WTC11 (cell line): Measurements from ENCODE around the gene TOX2. TPM values are rescaled to one million over a fixed set of nuclear protein-coding genes. Genes with fewer than 3 reads are reported as not detected.

Experiments used
- ATAC-seq: fragments of 200-7000 bp; cut with Tn5 transposase; 2 replicates; pipeline ENCODE4 v1.10.0; 2021; ENCODE audit warnings: mild to moderate bottlenecking, moderate library complexity
- CTCF ChIA-PET: fragments of 300-600 bp; sonication (Branson Sonifier 250); formaldehyde crosslinking; loops from one replicate; lab custom pipeline; 2021; ENCODE audit warnings: antibody characterized with exemption; lab: Charles Lee
- POLR2A ChIA-PET: fragments of 350-600 bp; sonication (Branson Sonifier 250); formaldehyde crosslinking; loops from one replicate; lab custom pipeline; 2021; ENCODE audit warnings: antibody characterized with exemption; lab: Charles Lee
- DNase-seq: peaks from one replicate; pipeline ENCODE4 v3.0.0; 2021; ENCODE audit warnings: low spot score
- H3K27ac Mint-ChIP-seq: 2 replicates; pipeline ENCODE4 v1.8.0; 2021; ENCODE audit warnings: mixed read lengths
- H3K27me3 Mint-ChIP-seq: 2 replicates; pipeline ENCODE4 v1.8.0; 2021; ENCODE audit warnings: low read depth, mild to moderate bottlenecking, moderate library complexity, mixed read lengths
- H3K36me3 Mint-ChIP-seq: 2 replicates; pipeline ENCODE4 v1.8.0; 2021; ENCODE audit warnings: mixed read lengths
- H3K4me1 Mint-ChIP-seq: 2 replicates; pipeline ENCODE4 v1.8.0; 2022; ENCODE audit warnings: mixed read lengths
- H3K4me3 Mint-ChIP-seq: 2 replicates; pipeline ENCODE4 v1.8.0; 2021; ENCODE audit warnings: mild to moderate bottlenecking, moderate library complexity, mixed read lengths
- H3K9me3 Mint-ChIP-seq: 2 replicates; pipeline ENCODE4 v1.8.0; 2021; ENCODE audit warnings: mixed read lengths
- CBFB ChIP-seq: sonication (generic); formaldehyde crosslinking; IDR thresholded peaks from 2 replicates; pipeline ENCODE4 v1.8.1; 2022; ENCODE audit warnings: mild to moderate bottlenecking, low read depth, missing genetic modification reagents
- CREM ChIP-seq: sonication (generic); formaldehyde crosslinking; IDR thresholded peaks from 2 replicates; pipeline ENCODE4 v1.8.1; 2022; ENCODE audit warnings: mild to moderate bottlenecking, missing genetic modification reagents, moderate library complexity
- ELF4 ChIP-seq: sonication (generic); formaldehyde crosslinking; IDR thresholded peaks from 2 replicates; pipeline ENCODE4 v1.8.1; 2022; ENCODE audit warnings: low read depth, mild to moderate bottlenecking, moderate library complexity, missing genetic modification reagents
- ESRRA ChIP-seq: sonication (generic); formaldehyde crosslinking; IDR thresholded peaks from 2 replicates; pipeline ENCODE4 v1.8.1; 2022; ENCODE audit warnings: mild to moderate bottlenecking, missing genetic modification reagents, borderline replicate concordance
- FOXK1 ChIP-seq: sonication (generic); formaldehyde crosslinking; IDR thresholded peaks from 2 replicates; pipeline ENCODE4 v1.8.0; 2022; ENCODE audit warnings: mild to moderate bottlenecking, moderate library complexity, missing genetic modification reagents
- FOXP1 ChIP-seq: sonication (generic); formaldehyde crosslinking; IDR thresholded peaks from 2 replicates; pipeline ENCODE4 v1.8.0; 2022; ENCODE audit warnings: missing genetic modification reagents, mild to moderate bottlenecking, moderate library complexity, borderline replicate concordance
- JUN ChIP-seq: sonication (generic); formaldehyde crosslinking; IDR thresholded peaks from 2 replicates; pipeline ENCODE4 v1.8.0; 2023; ENCODE audit warnings: mild to moderate bottlenecking, missing genetic modification reagents
- NFE2L1 ChIP-seq: sonication (generic); formaldehyde crosslinking; IDR thresholded peaks from 2 replicates; pipeline ENCODE4 v1.8.1; 2023; ENCODE audit warnings: missing genetic modification reagents
- RELA ChIP-seq: sonication (generic); formaldehyde crosslinking; IDR thresholded peaks from 2 replicates; pipeline ENCODE4 v1.8.1; 2022; ENCODE audit warnings: missing genetic modification reagents, mild to moderate bottlenecking, borderline replicate concordance
- SOX15 ChIP-seq: fragments of 250-450 bp; sonication (Bioruptor Pico); IDR thresholded peaks from 2 replicates; pipeline ENCODE4 v1.9.0; 2021; ENCODE audit warnings: mild to moderate bottlenecking
- ZNF138 ChIP-seq: sonication (generic); formaldehyde crosslinking; conservative IDR thresholded peaks from 2 replicates; pipeline ENCODE4 v1.8.1; 2022; ENCODE audit warnings: mild to moderate bottlenecking, moderate library complexity, missing genetic modification reagents
- total RNA-seq: library from RNA; stranded (reverse); gene quantifications from 3 replicates; pipeline ENCODE4 v1.2.3, GENCODE V29; 2021
- TF ChIP-seq, protein P1 (sequence below): sonication (generic); formaldehyde crosslinking; IDR thresholded peaks from 2 replicates; pipeline ENCODE4 v1.8.0; 2023; ENCODE audit warnings: mild to moderate bottlenecking, missing genetic modification reagents
- TF ChIP-seq, protein P2 (sequence below): fragments of 250-450 bp; sonication (Bioruptor Pico); IDR thresholded peaks from 2 replicates; pipeline ENCODE4 v1.9.0; 2021; ENCODE audit warnings: mild to moderate bottlenecking
- TF ChIP-seq, protein P3 (sequence below): sonication (generic); formaldehyde crosslinking; IDR thresholded peaks from 2 replicates; pipeline ENCODE4 v1.8.1; 2023; ENCODE audit warnings: mild to moderate bottlenecking, missing genetic modification reagents, moderate library complexity
- TF ChIP-seq, protein P4 (sequence below): sonication (generic); formaldehyde crosslinking; IDR thresholded peaks from 2 replicates; pipeline ENCODE4 v1.8.0; 2023; ENCODE audit warnings: missing genetic modification reagents
- TF ChIP-seq, protein P5 (sequence below): sonication (generic); formaldehyde crosslinking; IDR thresholded peaks from 2 replicates; pipeline ENCODE4 v1.8.1; 2023; ENCODE audit warnings: mild to moderate bottlenecking, missing genetic modification reagents
- TF ChIP-seq, protein P6 (sequence below): sonication (generic); formaldehyde crosslinking; IDR thresholded peaks from 2 replicates; pipeline ENCODE4 v1.8.0; 2022; ENCODE audit warnings: mild to moderate bottlenecking, missing genetic modification reagents
- TF ChIP-seq, protein P7 (sequence below): fragments of 250-450 bp; sonication (Bioruptor Pico); IDR thresholded peaks from 2 replicates; pipeline ENCODE4 v1.8.0; 2021; ENCODE audit warnings: mild to moderate bottlenecking
- TF ChIP-seq, protein P8 (sequence below): sonication (generic); formaldehyde crosslinking; IDR thresholded peaks from 2 replicates; pipeline ENCODE4 v1.8.1; 2022; ENCODE audit warnings: low read depth, mild to moderate bottlenecking, moderate library complexity, missing genetic modification reagents, borderline replicate concordance

The TOX2 gene
- total RNA-seq, 1 experiment from 2014 or later: 3.4 TPM

DNA sequence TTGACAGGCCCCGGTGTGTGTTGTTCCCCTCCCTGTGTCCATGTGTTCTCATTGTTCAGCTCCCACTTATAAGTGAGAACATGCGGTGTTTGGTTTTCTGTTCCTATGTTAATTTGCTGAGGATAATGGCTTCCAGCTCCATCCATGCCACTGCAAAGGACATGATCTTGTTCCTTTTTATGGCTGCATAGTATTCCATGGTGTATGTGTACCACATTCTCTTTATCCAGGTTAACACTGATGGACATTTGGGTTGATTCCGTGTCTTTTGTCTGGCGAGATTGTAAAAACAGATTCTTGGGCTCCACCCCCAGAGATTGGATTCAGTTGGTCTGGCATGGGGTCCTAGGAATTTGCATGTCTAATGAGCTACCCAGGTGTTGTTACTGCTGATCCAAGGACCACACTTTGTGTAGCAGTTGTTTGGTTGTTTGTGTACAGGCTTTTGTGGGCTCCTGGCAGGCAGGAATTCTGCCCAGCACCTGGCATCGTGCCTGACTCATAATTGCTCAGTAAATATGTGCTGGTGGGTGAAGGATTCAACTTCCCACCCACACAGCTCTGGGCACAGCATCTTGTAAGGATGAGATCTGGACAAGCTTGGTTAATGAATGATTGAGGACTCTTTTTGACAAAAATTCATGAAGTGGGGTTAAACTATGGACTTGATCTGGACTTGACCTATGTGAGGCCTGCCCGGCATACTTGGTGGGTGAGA, 5.2 kb downstream of the TOX2 start:
- Mint-ChIP-seq H3K36me3 (no peaks in the 10 kb centered on the region), H3K4me3 (no peak overlapping the region), H3K9me3 (peaks cover 5% of the 10 kb centered on the region), H3K27ac (no peak overlapping the region), H3K4me1 (peaks cover 13% of the 10 kb centered on the region), H3K27me3 (peaks cover 39% of the 10 kb centered on the region)
- TF ChIP-seq, protein P1, sequence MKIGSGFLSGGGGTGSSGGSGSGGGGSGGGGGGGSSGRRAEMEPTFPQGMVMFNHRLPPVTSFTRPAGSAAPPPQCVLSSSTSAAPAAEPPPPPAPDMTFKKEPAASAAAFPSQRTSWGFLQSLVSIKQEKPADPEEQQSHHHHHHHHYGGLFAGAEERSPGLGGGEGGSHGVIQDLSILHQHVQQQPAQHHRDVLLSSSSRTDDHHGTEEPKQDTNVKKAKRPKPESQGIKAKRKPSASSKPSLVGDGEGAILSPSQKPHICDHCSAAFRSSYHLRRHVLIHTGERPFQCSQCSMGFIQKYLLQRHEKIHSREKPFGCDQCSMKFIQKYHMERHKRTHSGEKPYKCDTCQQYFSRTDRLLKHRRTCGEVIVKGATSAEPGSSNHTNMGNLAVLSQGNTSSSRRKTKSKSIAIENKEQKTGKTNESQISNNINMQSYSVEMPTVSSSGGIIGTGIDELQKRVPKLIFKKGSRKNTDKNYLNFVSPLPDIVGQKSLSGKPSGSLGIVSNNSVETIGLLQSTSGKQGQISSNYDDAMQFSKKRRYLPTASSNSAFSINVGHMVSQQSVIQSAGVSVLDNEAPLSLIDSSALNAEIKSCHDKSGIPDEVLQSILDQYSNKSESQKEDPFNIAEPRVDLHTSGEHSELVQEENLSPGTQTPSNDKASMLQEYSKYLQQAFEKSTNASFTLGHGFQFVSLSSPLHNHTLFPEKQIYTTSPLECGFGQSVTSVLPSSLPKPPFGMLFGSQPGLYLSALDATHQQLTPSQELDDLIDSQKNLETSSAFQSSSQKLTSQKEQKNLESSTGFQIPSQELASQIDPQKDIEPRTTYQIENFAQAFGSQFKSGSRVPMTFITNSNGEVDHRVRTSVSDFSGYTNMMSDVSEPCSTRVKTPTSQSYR: no peak
- TF ChIP-seq, protein P2, sequence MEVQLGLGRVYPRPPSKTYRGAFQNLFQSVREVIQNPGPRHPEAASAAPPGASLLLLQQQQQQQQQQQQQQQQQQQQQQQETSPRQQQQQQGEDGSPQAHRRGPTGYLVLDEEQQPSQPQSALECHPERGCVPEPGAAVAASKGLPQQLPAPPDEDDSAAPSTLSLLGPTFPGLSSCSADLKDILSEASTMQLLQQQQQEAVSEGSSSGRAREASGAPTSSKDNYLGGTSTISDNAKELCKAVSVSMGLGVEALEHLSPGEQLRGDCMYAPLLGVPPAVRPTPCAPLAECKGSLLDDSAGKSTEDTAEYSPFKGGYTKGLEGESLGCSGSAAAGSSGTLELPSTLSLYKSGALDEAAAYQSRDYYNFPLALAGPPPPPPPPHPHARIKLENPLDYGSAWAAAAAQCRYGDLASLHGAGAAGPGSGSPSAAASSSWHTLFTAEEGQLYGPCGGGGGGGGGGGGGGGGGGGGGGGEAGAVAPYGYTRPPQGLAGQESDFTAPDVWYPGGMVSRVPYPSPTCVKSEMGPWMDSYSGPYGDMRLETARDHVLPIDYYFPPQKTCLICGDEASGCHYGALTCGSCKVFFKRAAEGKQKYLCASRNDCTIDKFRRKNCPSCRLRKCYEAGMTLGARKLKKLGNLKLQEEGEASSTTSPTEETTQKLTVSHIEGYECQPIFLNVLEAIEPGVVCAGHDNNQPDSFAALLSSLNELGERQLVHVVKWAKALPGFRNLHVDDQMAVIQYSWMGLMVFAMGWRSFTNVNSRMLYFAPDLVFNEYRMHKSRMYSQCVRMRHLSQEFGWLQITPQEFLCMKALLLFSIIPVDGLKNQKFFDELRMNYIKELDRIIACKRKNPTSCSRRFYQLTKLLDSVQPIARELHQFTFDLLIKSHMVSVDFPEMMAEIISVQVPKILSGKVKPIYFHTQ (CRISPR knock-in tag): no peak
- TF ChIP-seq FOXP1 (CRISPR knock-in tag): no peak
- TF ChIP-seq JUN (CRISPR knock-in tag): no peak
- TF ChIP-seq, protein P3, sequence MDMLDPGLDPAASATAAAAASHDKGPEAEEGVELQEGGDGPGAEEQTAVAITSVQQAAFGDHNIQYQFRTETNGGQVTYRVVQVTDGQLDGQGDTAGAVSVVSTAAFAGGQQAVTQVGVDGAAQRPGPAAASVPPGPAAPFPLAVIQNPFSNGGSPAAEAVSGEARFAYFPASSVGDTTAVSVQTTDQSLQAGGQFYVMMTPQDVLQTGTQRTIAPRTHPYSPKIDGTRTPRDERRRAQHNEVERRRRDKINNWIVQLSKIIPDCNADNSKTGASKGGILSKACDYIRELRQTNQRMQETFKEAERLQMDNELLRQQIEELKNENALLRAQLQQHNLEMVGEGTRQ (CRISPR knock-in tag): no peak
- no peak for TF ChIP-seq CREM (CRISPR knock-in tag)
- no peak for TF ChIP-seq ZNF138
- TF ChIP-seq RELA (CRISPR knock-in tag): no peak
- TF ChIP-seq ESRRA (CRISPR knock-in tag): no peak
- ChIA-PET POLR2A (interaction anchor here (0.7 kb wide), 1 partner anchor 14 kb away, joined by 3 read pairs; no protein-coding TSS in a partner anchor), CTCF (interaction anchor here (1.1 kb wide), 1 partner anchor 64 kb away, joined by 3 read pairs; no protein-coding TSS in a partner anchor)
- DNase-seq: no peak
- no peak for ATAC-seq

DNA sequence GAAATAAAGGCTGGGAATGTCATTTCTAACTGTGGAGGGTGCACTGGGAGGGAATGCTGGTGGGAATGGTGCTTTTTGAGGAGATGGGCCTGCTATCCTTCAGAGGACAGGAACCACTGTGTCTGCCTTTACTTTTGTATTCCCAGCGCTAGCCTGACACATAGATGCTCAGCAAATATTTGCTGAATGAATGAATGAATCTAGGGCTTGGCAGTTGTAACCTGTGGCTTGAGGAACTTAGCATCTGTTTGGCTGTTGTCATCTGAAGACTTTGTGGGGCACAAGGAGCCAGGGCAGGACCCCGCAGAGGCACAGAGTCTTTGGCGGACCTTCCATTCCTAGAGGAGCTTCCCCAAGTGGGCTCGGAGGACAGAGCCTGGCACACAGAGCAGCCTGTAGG, 6.1 kb downstream of the TOX2 start:
- Mint-ChIP-seq H3K27me3 (peaks cover 30% of the 10 kb centered on the region), H3K27ac (no peak overlapping the region), H3K4me3 (no peak overlapping the region), H3K9me3 (peaks cover 5% of the 10 kb centered on the region), H3K36me3 (no peaks in the 10 kb centered on the region), H3K4me1 (peaks cover 14% of the 10 kb centered on the region)
- ATAC-seq (no peak), DNase-seq (no peak)
- TF ChIP-seq FOXK1 (CRISPR knock-in tag) (no peak), FOXP1 (CRISPR knock-in tag) (no peak), ELF4 (CRISPR knock-in tag) (no peak), SOX15 (CRISPR knock-in tag) (no peak), CBFB (CRISPR knock-in tag) (no peak), NFE2L1 (CRISPR knock-in tag) (no peak)
- TF ChIP-seq, protein P4, sequence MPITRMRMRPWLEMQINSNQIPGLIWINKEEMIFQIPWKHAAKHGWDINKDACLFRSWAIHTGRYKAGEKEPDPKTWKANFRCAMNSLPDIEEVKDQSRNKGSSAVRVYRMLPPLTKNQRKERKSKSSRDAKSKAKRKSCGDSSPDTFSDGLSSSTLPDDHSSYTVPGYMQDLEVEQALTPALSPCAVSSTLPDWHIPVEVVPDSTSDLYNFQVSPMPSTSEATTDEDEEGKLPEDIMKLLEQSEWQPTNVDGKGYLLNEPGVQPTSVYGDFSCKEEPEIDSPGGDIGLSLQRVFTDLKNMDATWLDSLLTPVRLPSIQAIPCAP (CRISPR knock-in tag): no peak
- TF ChIP-seq, protein P5, sequence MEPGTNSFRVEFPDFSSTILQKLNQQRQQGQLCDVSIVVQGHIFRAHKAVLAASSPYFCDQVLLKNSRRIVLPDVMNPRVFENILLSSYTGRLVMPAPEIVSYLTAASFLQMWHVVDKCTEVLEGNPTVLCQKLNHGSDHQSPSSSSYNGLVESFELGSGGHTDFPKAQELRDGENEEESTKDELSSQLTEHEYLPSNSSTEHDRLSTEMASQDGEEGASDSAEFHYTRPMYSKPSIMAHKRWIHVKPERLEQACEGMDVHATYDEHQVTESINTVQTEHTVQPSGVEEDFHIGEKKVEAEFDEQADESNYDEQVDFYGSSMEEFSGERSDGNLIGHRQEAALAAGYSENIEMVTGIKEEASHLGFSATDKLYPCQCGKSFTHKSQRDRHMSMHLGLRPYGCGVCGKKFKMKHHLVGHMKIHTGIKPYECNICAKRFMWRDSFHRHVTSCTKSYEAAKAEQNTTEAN: no peak
- TF ChIP-seq, protein P6, sequence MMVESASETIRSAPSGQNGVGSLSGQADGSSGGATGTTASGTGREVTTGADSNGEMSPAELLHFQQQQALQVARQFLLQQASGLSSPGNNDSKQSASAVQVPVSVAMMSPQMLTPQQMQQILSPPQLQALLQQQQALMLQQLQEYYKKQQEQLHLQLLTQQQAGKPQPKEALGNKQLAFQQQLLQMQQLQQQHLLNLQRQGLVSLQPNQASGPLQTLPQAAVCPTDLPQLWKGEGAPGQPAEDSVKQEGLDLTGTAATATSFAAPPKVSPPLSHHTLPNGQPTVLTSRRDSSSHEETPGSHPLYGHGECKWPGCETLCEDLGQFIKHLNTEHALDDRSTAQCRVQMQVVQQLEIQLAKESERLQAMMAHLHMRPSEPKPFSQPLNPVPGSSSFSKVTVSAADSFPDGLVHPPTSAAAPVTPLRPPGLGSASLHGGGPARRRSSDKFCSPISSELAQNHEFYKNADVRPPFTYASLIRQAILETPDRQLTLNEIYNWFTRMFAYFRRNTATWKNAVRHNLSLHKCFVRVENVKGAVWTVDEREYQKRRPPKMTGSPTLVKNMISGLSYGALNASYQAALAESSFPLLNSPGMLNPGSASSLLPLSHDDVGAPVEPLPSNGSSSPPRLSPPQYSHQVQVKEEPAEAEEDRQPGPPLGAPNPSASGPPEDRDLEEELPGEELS (CRISPR knock-in tag): no peak
- TF ChIP-seq, protein P7, sequence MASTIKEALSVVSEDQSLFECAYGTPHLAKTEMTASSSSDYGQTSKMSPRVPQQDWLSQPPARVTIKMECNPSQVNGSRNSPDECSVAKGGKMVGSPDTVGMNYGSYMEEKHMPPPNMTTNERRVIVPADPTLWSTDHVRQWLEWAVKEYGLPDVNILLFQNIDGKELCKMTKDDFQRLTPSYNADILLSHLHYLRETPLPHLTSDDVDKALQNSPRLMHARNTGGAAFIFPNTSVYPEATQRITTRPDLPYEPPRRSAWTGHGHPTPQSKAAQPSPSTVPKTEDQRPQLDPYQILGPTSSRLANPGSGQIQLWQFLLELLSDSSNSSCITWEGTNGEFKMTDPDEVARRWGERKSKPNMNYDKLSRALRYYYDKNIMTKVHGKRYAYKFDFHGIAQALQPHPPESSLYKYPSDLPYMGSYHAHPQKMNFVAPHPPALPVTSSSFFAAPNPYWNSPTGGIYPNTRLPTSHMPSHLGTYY (CRISPR knock-in tag): no peak
- TF ChIP-seq, protein P8, sequence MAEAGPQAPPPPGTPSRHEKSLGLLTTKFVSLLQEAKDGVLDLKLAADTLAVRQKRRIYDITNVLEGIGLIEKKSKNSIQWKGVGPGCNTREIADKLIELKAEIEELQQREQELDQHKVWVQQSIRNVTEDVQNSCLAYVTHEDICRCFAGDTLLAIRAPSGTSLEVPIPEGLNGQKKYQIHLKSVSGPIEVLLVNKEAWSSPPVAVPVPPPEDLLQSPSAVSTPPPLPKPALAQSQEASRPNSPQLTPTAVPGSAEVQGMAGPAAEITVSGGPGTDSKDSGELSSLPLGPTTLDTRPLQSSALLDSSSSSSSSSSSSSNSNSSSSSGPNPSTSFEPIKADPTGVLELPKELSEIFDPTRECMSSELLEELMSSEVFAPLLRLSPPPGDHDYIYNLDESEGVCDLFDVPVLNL (CRISPR knock-in tag): no peak
- ChIA-PET POLR2A (no interaction called here), CTCF (no interaction called here)
